Activated naive CD4-positive, alpha-beta T cell treated with anti-CD3 and anti-CD28 coated beads, Interleukin-2, amount 10 ng/mL, durations not matched to agents 5 hours and 36 hours (primary cell): ENCODE results near the gene RPS4Y2. TPM values are rescaled to one million over a fixed set of nuclear protein-coding genes. Genes with fewer than 3 reads are reported as not detected.

ENCODE experiments used
- total RNA-seq, 2 experiments: library from RNA; stranded (reverse); gene quantifications; one replicate each; pipeline ENCODE4 v1.2.3, GENCODE V29; 2021

RPS4Y2 gene
- total RNA-seq, result under 1 TPM; 0.31 to 0.88 TPM

DNA sequence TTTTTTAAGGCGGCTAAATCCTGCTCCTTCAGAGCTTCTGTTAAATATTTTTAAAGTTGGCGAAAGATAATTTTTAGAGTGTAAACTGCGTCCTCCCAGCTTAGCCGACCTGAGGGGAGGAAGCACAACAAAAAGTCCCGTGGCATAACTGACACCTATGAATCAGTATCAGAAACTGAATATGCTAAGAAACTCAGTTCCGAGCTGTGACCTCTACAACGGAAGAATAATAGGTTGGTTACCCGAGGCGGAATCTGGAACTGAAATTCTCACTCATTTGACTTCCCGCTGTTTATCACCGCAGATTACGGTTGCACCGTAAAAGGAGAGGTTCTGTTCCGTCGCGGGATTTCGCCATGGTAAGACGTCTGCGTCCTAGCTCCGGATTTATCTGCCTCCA lies at the start of gene RPS4Y2:
TSS of gene RPS4Y2 (plus strand) at position 301 of the 400 bp plus-strand sequence. CDS start at position 357, 56 bp downstream.

Other genes starting within 250 kb of the RPS4Y2 start
- 10 to 100 TPM; 73.8 to 75.2 TPM for gene EIF1AY, start 180.3 kb upstream of the RPS4Y2 start, total RNA-seq